Raji (cell line): Measurements from ENCODE around the gene RUNDC1.

ENCODE experiments used
- POLR2A ChIP-seq: IDR thresholded peaks from 2 replicates; pipeline ENCODE4 v1.6.1; 2011; ENCODE audit warnings: low read depth, low read length, control low read depth; ENCODE audit not compliant: insufficient read depth

Gene RUNDC1

DNA sequence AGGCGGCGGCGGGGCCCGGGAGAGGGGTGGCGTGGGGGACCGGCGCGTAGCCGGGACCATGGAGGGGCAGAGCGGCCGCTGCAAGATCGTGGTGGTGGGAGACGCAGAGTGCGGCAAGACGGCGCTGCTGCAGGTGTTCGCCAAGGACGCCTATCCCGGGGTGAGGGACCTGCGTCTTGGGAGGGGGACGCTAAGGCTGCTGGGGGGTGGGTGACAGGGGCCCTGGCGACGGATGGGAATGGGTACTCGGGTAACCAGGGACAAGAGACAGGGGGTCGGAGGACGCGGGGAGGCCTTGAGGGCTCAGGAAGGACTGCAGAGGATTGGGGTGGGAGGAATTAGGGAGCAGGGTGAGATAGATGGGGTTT, 44.9 kb downstream of the RUNDC1 start:
- TF ChIP-seq POLR2A, result no peak

DNA sequence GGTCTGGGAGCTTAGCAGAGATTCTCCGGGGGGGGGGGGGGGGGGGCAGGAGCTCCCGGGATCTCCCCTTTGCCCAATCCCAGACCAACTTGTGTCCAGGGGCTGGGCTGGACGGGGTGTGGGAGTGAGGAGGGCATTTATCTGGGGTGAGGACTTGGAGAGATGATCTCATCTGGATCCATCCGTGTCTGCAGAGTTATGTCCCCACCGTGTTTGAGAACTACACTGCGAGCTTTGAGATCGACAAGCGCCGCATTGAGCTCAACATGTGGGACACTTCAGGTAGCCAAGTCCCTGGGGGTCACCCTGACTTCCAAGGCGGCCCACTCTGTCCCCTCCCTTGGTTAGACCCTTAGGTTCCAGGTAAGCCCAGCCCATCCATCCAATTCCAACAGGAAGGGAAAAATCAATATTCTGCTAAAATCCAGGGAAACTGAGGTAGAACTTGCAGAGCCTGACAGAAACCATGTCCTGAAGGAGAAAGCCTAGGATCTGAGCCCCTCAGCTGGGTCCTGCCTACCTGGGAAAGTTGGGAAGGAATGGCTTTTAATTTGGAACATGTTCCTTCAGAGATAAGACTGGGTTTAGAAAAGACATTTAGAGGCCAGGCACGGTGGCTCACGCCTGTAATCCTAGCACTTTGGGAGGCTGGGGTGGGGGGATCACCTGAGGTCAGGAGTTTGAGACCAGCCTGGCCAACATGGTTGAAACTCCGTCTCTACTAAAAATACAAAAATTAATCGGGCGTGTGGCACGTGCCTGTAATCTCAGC, 45.6 kb downstream of the RUNDC1 start:
- no peak for TF ChIP-seq POLR2A

DNA sequence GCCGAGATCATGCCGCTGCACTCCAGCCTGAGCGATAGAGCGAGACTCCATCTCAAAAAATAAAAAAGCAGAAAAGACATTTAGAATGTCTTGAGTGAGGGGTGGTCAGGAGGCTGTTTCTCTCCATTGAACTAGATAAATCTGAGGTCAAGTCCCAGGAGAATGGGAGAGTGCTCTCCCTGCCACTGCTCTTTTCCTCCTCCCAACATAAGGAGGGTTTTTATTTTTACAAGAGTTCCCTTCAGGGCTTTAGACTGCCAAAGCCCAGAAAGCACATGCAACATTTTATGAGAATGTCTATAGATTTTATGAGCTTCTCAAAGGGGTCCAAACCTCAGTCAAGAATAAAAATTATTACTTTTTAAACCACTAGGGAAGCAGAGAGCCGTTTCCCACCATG, 46.2 kb downstream of the RUNDC1 start:
- TF ChIP-seq POLR2A, result no peak

DNA sequence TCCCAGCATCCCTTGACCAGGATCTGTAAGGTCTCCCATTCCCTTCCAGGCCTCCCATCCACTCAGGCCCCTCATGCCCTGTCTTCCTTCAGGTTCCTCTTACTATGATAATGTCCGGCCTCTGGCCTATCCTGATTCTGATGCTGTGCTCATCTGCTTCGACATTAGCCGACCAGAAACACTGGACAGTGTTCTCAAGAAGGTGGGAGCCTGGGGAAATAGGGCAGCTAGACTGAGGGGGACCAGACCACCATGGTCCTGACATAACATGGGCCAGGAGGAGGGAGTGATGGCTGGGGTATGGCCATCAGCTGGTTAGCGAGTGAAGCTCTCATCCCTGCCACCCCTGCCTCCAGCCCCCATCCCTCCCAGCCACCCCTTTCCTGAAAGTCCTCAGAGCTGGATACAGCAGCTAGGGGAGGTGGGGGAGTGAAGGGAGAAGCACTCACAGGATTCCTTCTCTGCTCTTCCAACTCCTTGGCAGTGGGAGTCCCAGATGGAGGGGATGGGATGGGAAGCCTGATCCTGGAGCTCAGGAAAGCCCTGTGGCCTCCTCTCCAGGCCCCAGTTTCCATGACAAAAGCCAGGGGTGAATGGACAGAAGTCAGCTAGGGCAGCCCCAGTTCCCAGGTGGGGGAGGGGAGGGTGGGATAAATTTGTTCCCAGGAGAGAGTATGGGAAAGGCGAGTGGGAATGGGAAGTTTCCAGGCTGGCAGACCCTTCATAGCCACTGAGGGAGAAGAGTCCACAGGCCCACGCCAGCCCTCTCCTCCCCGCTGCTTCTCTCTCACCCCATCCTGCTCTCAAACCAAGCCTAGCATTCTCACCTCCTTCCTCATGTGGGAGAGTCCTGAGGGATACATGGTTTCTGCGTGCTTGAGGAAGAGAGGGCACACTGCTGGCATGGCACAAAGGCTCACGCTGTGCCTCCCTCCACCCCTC, 47.0 kb downstream of the RUNDC1 start:
- no peak for TF ChIP-seq POLR2A

DNA sequence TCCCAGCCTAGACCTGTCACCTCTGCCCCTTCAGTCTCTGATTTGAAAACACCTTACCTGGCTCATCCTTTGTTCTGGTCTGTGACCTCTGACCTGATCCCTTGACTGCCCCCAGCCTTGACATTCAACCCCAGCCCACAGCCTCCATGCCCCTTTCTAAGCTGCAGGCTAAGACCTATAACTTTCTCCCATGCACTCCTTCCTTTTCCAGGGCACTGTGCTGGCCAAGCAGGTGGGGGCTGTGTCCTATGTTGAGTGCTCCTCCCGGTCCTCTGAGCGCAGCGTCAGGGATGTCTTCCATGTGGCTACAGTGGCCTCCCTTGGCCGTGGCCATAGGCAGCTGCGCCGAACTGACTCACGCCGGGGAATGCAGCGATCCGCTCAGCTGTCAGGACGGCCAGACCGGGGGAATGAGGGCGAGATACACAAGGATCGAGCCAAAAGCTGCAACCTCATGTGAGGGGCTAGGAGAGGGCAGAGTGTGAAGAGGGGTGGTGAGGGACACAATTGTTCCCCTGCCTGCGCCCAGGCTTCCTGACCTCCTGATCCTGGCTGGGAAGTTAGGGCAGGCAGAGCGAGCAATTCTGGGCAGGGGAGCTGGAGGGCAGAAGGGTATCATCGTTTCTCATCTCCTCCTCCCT, 48.0 kb downstream of the RUNDC1 start:
- TF ChIP-seq POLR2A, result no peak

DNA sequence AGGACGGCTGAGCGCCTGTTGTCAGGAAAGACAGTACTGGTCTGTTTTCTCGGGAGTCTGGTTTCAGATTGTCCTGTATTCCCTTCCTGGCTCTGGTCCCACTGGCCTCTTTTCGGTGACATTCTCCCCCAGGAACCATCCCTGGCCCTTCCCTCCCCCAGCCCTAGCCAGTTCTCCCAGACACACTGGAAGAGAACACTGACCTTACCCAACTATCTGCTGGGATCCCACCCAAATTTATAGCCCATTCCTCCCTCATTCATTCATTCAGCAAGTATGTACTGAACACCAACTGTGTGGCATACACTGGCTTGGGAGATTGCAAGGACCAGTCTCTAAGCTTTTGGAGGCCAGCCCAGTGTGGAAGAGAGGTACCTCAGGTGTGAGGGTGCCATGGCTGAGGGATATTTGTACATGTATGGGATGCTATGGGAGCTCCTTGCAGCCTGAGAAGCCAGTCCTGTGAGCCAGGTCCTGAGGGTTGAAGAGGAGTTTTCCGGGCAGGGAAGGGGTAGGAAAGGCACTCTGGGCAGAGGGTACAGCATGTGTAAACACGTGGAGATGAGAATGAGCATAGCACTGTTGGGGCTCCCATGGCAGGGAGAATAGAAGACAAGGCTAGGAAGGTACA, 49.9 kb downstream of the RUNDC1 start:
- TF ChIP-seq POLR2A, result no peak

DNA sequence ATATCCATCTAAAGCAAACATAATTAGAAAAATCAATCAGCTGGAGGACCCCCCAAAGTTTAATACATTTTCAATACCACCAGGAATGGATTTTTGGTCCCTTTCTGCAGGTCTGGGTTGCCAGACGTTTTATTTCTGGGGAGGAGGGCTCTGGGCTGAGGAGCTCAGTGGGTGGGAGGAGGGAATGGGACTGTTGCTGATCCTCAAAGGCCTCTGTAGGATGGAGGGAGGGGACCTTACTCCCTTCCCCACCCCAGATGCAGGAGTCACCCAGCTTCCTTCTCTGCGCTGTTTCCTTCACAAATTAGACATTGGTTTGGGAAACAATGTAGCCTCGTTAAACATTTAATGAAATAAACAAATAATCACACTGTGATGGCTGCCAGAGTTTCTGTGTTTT, 51.3 kb downstream of the RUNDC1 start:
- TF ChIP-seq POLR2A, result no peak

DNA sequence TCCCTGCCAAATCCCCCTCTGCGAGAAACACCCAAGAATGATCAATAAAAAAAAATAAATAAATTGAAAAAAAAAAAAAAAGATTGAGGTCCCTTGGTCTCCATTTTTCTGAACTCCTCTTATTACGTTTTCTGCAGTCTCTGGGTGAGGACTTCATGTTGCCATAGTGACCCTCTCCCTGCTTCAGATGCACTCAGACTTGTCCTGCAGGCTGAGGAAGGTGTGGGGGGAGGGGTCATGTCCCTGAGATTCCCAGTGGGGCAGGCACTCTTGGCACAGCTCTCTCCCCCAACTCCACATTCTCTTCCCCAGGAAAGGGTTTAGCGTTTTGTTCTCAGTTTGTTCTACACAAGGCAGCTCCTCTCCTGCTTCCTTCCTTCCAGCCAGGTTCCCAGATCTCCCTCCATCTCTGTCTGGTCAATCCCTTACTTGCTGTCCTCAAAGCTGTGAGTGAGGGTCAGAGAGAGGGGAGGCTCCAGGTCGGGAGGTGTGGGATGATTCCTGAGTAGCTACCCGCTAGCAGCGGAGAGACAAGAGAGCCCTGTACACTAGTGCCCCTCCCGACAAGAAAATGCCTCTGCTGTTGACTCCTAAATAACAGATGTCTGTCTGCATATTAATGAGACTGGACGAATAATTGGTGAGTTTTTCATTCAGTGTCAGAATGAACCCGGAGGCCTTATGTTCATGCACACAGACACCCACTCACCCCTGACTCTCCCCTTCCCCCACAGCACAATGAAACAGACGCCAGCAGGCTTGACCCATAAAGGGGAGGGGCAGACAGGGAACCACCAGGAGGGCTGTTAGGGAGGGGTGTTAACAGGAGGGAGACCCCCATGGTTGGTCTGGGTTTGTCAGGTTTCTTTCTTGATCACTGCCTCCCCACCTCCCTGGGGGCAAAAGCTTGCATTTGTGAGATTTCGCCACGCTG, 53.9 kb downstream of the RUNDC1 start:
- no peak for TF ChIP-seq POLR2A

DNA sequence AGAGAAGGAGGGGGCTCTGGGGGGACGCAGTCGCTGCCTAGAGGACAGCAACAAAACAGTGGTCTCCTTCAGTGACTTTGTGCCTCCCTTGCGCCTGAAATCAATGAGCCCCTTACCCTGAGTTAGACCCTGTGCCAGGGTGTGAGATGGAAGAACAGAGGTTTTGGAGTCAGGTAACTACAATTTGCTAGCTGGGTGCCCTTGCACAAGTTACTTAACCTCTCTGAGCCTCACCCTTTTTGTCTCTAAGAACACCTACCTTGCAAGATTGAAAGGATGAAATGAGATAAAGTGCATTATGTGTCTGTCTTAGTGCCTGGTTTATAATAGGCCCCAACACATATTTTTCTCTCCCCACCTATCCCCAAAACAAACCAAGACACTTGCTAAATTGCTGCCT, 54.5 kb downstream of the RUNDC1 start:
- TF ChIP-seq POLR2A, result no peak

DNA sequence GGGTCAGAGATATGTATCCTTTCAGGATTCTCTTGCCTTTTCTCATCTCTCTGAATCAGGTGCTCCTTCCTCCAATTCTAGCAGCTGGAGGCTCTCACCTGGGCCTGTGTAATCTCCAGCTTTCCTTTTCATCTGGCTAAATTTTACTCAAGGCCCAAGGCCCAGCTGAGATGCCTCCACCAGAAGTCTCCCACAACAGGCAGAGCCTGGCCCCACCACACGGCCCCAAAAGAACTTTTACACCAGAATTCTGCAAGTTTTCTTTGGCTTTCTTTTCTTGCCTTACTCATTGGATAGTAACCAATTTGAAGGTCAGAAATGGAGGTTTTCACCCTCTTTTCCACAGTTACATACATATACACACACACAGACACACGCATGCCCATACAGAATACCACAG, 59.3 kb downstream of the RUNDC1 start:
- TF ChIP-seq POLR2A, result no peak

DNA sequence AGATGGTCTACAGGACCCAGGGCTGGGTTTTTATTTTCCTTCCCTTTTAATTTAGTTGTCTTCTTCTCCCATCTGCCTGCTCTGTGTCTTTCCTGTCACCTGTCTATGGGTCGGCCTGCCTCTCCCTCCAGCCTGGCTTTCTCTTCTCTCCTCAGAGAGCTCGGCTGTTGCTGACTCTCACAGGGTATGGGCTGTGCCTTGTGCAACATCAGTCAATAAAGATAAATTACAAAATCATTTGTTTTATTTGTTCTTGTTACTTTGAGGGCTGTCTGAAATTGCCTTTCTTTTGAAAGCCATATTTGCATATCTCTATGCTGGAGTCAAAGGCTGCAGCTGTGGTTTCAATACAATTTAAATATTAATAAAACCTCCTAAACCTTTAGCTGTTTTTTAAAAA, 60.3 kb downstream of the RUNDC1 start:
- no peak for TF ChIP-seq POLR2A

DNA sequence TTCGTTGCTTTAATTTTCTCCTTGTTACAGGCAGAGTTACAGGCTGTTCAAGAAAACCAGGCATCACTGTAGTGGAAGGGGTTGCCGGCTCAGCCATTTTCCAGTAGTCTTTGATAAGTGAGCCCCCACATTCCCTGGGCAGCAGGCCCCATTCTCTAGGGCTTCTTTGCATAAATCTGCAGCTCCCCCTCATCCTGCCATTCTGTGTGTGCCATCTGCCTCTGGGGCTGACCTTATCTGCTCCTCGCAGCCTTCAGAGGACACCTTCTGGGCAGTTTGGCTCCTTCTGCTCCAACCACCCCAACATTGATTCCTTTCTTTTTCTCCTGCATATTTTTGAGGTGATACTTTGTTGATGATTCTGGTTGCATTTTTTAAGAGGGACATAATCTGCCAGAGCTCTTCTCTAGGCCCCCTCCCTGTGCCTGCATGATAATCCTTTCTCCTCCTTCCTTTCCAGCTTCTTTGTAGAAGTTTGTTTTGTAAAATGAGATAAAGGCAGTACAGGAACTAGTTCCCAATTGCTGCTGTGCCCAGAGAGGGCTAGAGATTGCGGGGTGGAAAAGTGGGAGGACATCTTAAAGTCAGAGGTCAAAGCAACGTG, 61.8 kb downstream of the RUNDC1 start:
- TF ChIP-seq POLR2A, result no peak
